ENCODE results near the gene MANBA.
"Not testable (repeated sequence)": the region's sequence is repeated elsewhere in the genome, so short reads cannot be mapped to it uniquely, and the experiment has no call there.

The MANBA gene

DNA sequence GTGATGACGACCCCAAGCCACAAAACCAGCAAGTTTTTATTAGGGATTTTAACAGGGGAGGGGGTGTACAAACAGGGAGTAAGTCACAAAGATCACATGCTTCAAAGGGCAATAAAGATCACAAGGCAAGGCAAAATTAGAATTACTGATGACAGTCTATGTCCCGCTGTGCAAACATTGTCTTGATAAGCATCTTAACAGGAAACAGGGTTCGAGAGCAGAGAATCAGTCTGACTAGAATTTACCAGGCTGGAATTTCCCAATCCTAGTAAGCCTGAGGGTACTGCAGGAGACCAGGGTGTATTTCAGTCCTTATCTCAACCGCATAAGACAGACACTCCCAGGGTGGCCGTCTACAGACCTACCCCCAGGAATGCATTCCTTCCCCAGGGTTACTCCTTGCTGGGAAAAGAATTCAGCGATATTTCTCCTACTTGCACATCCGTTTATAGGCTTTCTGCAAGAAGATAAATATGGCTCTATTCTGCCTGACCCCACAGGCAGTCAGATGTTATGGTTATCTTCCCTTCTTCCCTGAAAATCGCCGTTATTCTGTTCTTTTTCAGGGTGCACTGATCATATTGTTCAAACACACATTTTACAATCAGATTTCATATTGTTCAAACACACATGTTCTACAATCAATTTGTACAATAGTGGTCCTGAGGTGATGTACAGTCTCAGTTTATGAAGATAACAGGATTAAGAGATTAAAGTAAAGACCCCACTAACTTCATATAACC, 41.8 kb downstream of the MANBA start:
- DNase-seq, result peak; percentile 66

GRCh38 chr4:102717448-102718092, 43.2 kb downstream of the MANBA start:
- DNase-seq, result peak; percentile 21

GRCh38 chr4:102715057-102715456, 45.7 kb downstream of the MANBA start:
- DNase-seq, result no peak

DNA sequence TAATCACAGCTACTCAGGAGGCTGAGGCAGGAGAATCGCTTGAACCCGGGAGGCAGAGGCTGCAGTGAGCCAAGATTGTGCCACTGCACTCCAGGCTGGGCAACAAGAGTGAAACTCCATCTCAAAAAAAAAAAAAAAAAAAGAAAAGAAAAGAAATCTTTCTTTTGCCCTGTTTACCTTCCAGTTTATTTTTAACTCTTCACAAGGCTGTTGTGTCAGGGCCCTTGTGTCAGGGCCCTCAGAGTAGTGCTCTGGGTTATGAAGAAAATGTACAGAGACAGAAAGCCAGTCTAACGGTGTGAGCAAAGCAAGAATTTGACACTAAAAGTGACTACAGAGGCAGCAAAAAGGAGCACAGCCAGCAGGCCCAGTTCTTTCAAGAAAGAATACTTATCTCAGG, 47.0 kb downstream of the MANBA start:
- DNase-seq, result not testable (repeated sequence)

GRCh38 chr4:102713096-102713495, 47.7 kb downstream of the MANBA start:
- DNase-seq, result peak; percentile 78

DNA sequence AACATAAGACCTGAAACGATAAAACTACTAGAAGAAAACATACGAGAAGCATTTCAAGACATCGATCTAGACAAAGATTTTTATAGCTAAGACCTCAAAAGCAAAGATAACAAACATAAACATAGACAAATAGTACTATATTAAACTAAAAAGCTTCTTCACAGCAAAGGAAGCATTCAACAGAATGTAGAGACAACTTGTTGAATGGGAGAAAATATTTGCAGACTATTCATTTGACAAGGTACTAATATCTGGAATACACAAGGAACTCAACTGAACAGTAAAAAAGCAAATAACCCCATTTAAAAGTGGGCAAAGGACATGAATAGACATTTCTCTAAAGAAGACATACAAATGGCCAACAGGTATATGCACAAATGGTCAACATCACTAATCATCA, 49.8 kb downstream of the MANBA start:
- no peak for DNase-seq

- not testable (repeated sequence) for DNase-seq
Observed at GRCh38 chr4:102709060-102709459, 51.7 kb downstream of the MANBA start.

GRCh38 chr4:102707150-102707549, 53.6 kb downstream of the MANBA start:
- DNase-seq, result no peak

DNA sequence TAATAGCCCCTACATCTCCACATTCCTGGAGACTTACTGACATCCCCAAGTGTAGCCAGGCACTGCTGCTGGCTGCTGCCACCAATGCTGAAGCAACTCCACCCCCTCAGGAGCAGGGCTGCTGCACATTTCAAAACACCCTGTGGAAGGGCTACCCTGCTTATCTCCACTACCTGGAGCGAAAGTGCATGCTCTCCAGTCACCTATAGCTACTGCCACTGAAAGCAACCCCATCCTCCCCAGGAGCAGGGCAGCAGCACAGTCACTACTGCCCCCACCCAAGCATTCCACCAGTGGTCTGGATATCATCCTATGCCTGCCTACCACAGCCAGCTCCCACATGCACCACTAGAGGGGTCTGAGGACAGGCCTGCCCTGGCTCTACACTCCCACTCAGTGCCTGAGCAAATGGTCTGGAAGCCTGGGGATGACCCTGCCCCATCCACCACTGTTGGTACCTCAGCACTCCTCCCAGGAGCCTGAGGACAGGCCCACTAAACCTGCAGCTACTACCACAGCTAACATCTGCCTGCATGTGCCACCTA, 55.3 kb downstream of the MANBA start:
- DNase-seq, result no peak

- no peak for DNase-seq
Observed at GRCh38 chr4:102696758-102697157, 64.0 kb downstream of the MANBA start.

- no peak for DNase-seq
Observed at GRCh38 chr4:102694791-102695190, 66.0 kb downstream of the MANBA start.

- no peak for DNase-seq
Observed at GRCh38 chr4:102693861-102694260, 66.9 kb downstream of the MANBA start.

GRCh38 chr4:102693262-102693850, 67.4 kb downstream of the MANBA start:
- no peak for DNase-seq

DNA sequence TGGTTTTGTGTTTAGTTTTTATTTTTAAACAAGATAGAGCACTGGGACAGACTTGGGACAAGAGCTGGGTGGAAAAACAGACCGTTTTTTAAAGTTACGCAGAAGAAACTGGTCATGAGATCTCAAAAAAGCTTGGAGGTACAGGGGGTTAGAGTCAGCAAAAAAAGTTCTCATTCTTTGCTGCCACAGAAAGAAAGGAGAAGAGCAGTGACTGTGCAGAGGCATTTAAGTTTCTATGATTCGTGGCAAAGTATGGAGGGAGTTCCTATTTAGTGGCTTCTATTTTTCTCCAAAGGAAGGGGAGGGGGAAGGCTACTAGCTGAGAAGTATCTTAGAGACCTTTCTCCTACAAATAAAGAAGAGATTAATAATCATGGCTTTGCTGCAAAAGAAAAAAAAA, 68.3 kb downstream of the MANBA start:
- DNase-seq, result no peak

DNA sequence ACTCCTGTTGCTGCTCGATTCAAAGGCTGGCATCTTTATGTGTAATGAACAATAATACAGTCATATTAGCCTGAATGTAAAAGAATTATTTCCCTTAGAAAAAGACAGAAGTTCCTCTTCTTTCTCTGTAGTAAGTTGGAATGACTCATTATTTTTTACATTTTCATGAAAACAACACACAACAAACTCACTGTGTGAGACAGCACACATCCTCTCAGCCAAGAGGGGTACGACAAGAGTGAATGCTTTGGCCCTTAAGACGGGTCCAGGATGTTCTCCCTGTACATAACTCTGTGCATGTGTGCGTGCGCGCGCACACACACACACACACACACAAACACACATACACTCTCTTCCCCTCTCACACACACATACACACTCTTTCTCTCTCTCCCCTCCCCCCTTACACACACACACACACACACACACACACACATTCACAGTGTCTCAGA, 72.8 kb downstream of the MANBA start:
- DNase-seq, result no peak

DNA sequence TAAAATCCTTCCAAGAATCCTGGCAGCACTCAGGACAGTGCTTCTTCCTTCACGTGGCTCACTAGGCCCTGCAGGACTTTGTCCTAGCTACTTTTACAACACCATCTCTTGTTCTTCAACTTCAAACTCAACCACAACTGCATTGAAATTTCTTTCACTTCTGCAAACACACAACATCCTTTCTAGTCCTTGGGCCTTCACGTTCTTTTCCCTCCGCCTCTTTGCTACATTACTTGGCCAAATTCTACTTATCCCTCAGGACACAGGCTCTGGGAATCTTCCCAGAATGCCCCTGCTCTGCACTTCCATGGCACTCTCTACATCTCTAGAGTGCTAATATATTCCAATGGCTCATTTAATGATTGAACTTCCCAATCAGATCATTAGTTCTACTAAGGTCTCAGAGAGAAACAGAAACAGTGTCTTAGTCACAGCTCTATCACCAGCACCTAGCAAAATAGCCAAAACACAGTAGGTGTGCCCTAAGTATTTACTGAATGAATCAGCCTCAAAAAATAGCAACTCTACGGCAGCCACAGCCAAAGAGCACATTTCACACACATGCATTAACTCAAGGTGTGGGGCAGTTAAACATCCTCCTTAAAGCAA, 73.3 kb downstream of the MANBA start:
- DNase-seq, result peak; percentile 55

DNA sequence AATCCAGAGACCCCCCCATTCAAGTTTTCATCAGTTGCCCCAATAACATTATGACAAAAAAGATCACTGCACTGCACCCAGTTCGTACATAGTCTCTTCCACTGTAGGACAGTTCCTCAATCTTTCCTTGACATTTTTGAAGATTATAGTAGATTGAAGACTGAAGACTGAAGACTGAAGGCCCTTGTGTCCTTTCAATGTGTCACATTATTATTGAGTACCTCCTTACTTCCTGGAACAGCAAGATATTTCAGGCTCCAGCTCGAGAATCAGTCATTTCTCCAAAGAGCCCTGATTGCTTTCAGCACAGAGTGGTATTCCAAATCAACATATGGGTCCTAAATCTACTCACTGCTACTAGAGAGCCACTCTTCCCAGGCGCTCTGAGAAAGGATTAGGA, 75.0 kb downstream of the MANBA start:
- no peak for DNase-seq

- peak; percentile 17 for DNase-seq
Observed at GRCh38 chr4:102684610-102685052, 76.1 kb downstream of the MANBA start.

GRCh38 chr4:102683881-102684609, 76.7 kb downstream of the MANBA start:
- no peak for DNase-seq

- no peak for DNase-seq
Observed at GRCh38 chr4:102678695-102679335, 82.0 kb downstream of the MANBA start.

DNA sequence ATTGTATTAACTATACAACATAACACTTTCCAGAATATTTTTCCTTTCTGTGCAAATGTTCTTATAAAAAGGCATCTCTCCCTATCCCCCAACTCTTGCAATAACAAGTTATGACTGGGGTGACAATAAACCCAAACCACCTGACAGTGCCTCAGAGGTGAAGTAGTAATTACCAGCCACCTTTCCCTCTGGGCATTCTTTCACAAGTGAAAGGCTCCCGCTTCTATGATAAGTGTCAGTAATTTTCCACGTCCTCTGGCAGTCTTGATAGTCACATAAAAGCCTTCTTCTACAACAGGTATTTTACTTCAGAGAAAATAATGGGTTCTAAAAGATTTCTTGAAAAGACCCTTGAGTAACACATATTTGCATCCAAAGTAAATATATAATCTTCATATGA, 82.7 kb downstream of the MANBA start:
- no peak for DNase-seq

DNA sequence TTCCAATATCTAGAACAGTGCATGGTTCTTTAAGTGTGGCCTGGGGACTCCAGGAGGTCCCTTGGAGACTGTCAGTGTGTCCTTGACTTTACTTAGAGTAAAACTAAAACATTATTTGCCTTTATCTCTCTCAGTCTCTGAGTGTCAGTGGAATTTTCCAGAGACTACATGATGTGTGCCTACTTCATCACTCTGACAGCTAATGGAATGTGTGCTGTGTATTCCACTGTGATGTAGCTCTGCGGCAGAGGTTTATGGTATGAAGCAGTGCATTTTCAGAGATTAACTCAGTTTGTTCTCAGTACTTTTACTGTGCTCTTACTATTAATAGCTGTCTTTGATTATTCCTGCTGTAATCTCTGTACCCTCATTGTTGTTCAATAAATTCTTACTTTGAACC, 85.6 kb downstream of the MANBA start:
- peak; percentile 72 for DNase-seq

Measured in NCI-H226 (cell line).